Measurements from ENCODE around the gene EFCAB8. TPM values are rescaled to one million over a fixed set of nuclear protein-coding genes. Genes with fewer than 3 reads are reported as not detected.

The EFCAB8 gene
- total and polyA plus RNA-seq, 4 donors: 0.25 TPM; not detected in 3

- TF ChIP-seq ATF3 (IDR thresholded peaks at IDR 0.05): no peak
- no peak for TF ChIP-seq JUND (IDR thresholded peaks at IDR 0.05)
- TF ChIP-seq TAF1 (conservative IDR thresholded peaks at IDR 0.05): no peak
- TF ChIP-seq MAX (IDR thresholded peaks at IDR 0.05): no peak
These were observed 21.9 kb downstream of the EFCAB8 start (continued) for GRCh38 chr20:32880635-32881034.

GRCh38 chr20:32883081-32883480 is 24.4 kb downstream of the EFCAB8 start:
- WGBS: 85% methylated on average over 5 of the region's 5 CpGs
- Histone ChIP-seq H3K36me3 (ENCODE audit: control insufficient read depth in 4 of 4, insufficient read depth in 3 of 4, low read depth in 1 of 4, low read length in 3 of 4) (no peaks in the 10 kb centered on the region), H3K4me3 (ENCODE audit: low read depth in 1 of 3, low read length in 3 of 3) (no peak overlapping the region), H3K9ac (ENCODE audit: low read depth in 1 of 2, low read length in 2 of 2) (no peak overlapping the region), H3K4me1 (ENCODE audit: control insufficient read depth in 4 of 4, insufficient read depth in 4 of 4, low read length in 3 of 4) (no peaks in the 10 kb centered on the region), H3K27me3 (ENCODE audit: control insufficient read depth in 4 of 4, insufficient read depth in 4 of 4, low read length in 3 of 4) (no peaks in the 10 kb centered on the region), H3K9me3 (ENCODE audit: control insufficient read depth in 4 of 4, low read length in 3 of 4) (no peaks in the 10 kb centered on the region), H3K27ac (ENCODE audit: low read depth in 1 of 2, low read length in 2 of 2) (no peak overlapping the region)
- TF ChIP-seq HNF4G (IDR thresholded peaks at IDR 0.05): no peak
- TF ChIP-seq ZBTB33 (IDR thresholded peaks at IDR 0.05): no peak
- no peak for TF ChIP-seq CTCF (IDR thresholded peaks at IDR 0.05; ENCODE audit: low read depth, low read length, missing input control)
- no peak for TF ChIP-seq JUND (IDR thresholded peaks at IDR 0.05)
- TF ChIP-seq RAD21 (IDR thresholded peaks at IDR 0.05): no peak
- no peak for TF ChIP-seq FOXA2 (IDR thresholded peaks at IDR 0.05)
- no peak for DNase-seq (ENCODE audit: low spot score)

GRCh38 chr20:32885185-32885584 is 26.5 kb downstream of the EFCAB8 start:
- no peak for DNase-seq (ENCODE audit: low spot score)
- H3K27me3 ChIP-seq (ENCODE audit: control insufficient read depth in 4 of 4, insufficient read depth in 4 of 4, low read length in 3 of 4): no peaks in the 10 kb centered on the region
- H3K27ac ChIP-seq (ENCODE audit: low read depth in 1 of 2, low read length in 2 of 2): no peak overlapping the region
- no peaks in the 10 kb centered on the region for H3K36me3 ChIP-seq (ENCODE audit: control insufficient read depth in 4 of 4, insufficient read depth in 3 of 4, low read depth in 1 of 4, low read length in 3 of 4)
- no peak for TF ChIP-seq RXRA (IDR thresholded peaks at IDR 0.05)
- no peak for TF ChIP-seq MAX (IDR thresholded peaks at IDR 0.05)
- no peak for TF ChIP-seq YY1 (IDR thresholded peaks at IDR 0.05)
- TF ChIP-seq HNF4A (conservative IDR thresholded peaks at IDR 0.05): no peak
- TF ChIP-seq GABPA (IDR thresholded peaks at IDR 0.05 in 1 of 2, conservative IDR thresholded peaks at IDR 0.05 in 1 of 2): no peak
- TF ChIP-seq RAD21 (IDR thresholded peaks at IDR 0.05): no peak
- no peak for TF ChIP-seq TAF1 (conservative IDR thresholded peaks at IDR 0.05)
- no peak for TF ChIP-seq HNF4G (IDR thresholded peaks at IDR 0.05)
- no peak for TF ChIP-seq JUND (IDR thresholded peaks at IDR 0.05)
- TF ChIP-seq FOXA1 (IDR thresholded peaks at IDR 0.05): no peak
- no peak for TF ChIP-seq SP1 (IDR thresholded peaks at IDR 0.05)
- no peak for TF ChIP-seq CTCF (IDR thresholded peaks at IDR 0.05; ENCODE audit: low read depth, low read length, missing input control)
- TF ChIP-seq FOXA2 (IDR thresholded peaks at IDR 0.05): no peak
- no peaks in the 10 kb centered on the region for H3K4me1 ChIP-seq (ENCODE audit: control insufficient read depth in 4 of 4, insufficient read depth in 4 of 4, low read length in 3 of 4)
- WGBS: 95% methylated on average over 20 of the region's 20 CpGs
- no peaks in the 10 kb centered on the region for H3K9me3 ChIP-seq (ENCODE audit: control insufficient read depth in 4 of 4, low read length in 3 of 4)
- no peak overlapping the region for H3K9ac ChIP-seq (ENCODE audit: low read depth in 1 of 2, low read length in 2 of 2)
- H3K4me3 ChIP-seq (ENCODE audit: low read depth in 1 of 3, low read length in 3 of 3): no peak overlapping the region

Measured in liver (tissue), 9 donors.